HG02938 (cell line): ENCODE data around the gene PDF.

Source experiments
- ATAC-seq: cut with Tn5 transposase; IDR thresholded peaks from one replicate; pipeline ENCODE4 v1.9.1; 2021; ENCODE audit warnings: mild to moderate bottlenecking, moderate library complexity; ENCODE audit not compliant: unreplicated experiment

Gene PDF

DNA sequence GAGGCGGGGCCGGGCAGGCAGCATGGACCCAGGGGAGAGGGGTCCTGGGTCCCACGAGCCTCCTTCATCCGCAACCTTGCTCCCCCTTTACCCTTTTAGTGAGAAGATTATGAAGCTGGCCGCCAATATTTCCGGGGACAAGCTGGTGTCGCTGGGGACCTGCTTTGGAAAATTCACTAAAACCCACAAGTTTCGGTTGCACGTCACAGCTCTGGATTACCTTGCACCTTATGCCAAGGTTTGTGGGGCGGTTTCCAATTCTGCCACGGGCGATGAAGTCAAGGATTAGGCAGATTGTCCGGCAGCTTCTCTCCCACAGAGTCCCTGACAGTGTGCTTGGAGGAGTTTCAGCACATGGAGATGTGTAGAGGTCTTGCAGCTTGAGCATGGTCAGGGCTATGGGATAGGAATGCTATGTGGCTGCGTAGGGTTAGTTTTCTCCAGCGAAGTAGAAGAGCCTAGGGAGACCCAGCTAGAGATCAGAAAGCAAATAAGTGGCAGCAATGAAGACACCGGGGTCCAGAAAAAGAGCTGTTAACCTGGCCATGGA is 9.8 kb upstream of the PDF start:
- no peak for ATAC-seq

GRCh38 chr16:69339289-69340094 is 9.1 kb upstream of the PDF start, which contains the start of the genes COG8 and NIP7:
Gene COG8, minus strand, starts transcription at chr16:69339564. Its CDS starts 12 bp downstream, at chr16:69339552.
Gene NIP7, plus strand, starts transcription at chr16:69339772. Its CDS starts 58 bp downstream, at chr16:69339830.
- ATAC-seq = peak; percentile 90

GRCh38 chr16:69338557-69339288 is 8.3 kb upstream of the PDF start:
- ATAC-seq = no peak

DNA sequence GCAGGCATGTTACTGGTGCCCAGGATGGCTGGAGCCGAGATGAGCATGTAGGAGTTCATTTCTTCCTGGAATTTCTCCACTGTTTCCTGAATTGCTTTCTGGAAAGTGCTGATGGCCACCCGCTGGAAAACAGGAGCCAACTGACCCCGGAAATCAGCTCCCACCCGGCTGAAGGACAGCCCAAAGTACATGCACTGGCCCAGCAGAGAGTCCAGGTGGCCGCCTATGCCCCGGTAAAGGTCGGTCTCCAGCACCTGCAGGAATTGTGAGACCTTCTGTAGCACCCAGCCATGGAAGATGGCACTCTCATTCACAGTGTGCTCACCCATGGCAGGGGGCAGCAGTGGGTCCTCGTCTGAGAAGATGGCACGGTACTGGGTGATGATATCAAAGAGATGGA is 4.3 kb upstream of the PDF start:
- ATAC-seq = no peak

DNA sequence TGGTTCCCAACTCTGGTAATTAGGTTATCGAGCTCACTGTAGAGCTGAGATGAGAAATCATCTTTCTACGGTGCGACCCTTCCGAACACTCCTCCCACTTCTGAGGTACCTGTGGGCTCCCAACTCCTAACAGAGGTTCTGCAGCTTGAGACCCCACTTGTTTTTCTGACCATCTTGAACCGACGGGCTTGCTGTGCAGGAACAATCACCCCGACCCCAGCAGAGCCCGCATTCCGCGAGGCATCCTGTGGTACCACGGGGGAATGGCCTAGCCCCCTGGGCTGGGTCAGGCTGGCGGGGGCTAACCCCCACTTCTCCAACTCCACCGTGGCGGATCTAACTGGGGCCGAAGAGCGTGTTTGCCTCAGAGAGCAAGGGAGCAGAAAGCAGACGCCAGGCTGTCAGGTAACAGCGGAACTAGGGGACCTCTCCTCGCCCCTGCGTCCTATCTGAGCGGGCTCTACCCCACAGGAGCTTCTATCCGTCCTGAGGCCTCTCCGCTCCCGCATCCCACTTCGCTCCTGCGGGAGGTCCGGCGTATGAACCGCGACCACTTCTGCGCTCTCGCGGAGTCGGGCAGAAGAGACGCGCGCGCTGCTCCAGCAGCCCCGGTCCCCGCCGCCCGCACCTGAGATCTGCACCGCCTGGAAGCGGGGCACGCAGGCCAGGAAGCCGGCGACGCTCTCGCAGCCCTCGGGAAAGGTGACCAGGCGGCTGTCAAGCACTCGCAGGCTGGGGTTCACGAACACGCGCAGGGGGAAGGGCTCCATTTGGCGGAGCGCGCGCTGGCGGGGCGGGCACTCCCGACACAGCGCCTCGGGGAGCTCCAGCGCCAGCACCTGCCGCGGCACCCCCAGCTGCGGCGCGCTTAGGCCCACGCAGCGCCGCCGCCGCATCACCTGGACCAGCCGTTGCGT is 761 bp downstream of the PDF start:
- peak; percentile 32 for ATAC-seq

DNA sequence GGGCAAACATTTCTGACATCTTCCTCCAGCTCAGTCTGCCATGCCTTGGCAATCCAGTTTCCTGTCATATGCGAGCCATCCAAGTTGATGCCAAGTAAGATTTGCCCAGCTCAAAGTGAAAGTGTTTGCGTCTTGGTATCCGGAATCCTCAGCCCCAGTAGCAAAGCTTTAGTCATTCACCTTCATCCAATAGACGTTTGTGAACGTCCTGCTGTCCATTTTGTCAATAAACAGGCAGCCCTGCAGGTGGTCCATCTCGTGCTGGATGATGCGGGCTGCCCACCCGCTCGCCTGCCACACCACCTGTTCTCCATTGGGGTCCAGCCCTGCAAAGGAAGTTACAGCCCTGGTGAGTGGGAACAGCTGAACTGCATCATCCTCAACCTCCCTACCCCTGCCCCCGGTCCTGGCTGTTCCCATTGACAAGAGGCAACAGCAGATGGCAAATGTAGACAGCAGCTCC is 1.5 kb downstream of the PDF start:
- no peak for ATAC-seq

DNA sequence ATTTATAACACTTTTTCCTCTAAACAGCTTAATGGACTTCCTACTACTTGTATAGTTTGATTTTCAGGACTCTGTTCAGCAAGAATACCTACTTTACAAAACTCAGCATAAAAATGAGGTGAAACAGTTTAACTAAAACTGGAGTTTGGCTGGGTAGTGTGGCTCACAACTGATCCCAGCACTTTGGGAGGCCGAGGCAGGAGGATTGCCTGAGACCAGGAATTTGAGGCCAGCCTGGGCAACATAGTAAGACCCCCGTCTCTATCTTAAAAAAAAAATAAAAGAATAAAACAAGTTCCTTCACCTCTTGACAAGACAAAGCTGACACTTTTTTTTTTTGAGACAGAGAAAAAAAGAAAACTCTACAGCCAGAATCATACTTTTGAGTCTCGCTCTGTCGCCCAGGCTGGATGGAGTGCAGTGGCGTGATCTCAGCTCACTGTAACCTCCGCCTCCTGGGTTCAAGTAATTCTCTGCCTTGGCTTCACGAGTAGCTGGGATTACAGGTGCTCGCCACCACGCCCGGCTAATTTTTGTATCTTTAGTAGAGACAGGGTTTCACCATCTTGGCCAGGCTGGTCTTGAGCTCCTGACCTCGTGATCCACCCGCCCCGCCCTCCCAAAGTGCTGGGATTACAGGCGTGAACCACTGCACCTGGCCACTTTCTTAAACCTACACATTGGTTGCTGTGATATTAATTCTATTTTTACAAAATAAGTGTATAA is 2.6 kb downstream of the PDF start:
- no peak for ATAC-seq

DNA sequence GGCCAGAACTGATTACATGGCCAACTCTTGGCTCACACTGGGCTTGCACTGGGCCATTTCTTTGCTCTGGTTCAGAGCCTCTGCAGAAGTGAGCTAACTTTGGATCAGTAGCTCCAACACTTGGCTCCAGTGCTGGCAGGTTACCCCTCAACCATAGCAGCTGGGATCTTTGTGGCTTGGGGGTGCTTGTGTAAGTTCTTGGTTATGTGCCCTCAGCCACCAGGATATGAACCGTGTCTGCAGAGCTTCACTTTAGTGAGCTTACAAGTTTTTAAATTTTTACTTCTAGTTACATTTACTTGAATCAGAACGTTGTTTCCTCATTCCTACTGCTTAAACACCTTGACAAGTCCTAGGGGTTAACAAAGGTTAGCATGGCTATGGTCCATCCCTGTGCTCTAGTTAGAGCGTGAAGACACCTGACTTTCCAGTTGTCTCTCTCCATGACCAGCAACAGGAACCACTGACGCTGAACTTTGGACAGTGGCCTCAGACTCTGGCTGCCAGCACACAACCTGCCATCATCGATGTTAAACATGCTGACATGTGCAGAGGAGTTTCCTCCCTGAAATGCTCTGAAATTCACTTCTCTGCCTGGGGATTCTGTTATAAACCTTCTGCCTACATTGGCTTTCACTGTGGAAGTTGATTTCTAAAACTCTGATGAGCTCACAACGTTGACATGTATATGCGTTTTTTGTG is 4.1 kb downstream of the PDF start:
- no peak for ATAC-seq

GRCh38 chr16:69325784-69326171 is 4.6 kb downstream of the PDF start:
- no peak for ATAC-seq

DNA sequence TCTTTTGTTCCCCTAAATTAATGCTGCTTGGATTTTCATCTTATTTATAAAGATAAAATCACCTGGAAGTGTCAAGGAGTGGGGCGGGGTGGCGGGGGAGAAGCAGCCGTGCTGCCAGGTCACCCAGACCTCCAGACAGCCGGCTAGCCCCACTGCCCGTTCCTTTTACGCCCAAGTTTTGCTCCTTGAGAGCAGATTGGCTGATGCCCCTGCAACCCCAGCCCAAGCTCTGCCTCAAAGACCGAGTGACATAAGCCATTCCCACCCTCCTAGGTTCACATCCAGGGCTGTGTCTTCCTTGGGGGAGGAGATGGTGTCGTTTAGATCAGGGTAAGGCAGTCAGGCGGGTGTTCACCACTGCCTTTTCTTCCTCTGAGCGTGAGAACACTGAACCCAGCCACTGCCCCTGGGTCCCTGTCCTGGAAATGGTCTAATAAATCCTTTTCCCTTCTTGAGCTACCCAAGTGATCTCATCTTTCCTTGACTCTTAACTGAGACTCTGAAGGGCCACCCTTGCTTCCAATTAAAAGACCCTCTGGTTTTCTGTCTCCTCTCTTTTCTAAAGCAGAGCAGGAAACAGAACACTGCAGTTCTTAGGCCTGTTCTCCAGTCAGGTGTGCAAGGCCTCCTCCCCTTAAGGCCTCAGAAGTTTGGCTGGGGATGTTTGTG is 5.7 kb downstream of the PDF start:
- no peak for ATAC-seq

- no peak for ATAC-seq
These were observed 6.3 kb downstream of the PDF start for GRCh38 chr16:69324013-69324531.

GRCh38 chr16:69323415-69323814 is 7.0 kb downstream of the PDF start:
- no peak for ATAC-seq

- no peak for ATAC-seq
These were observed 8.0 kb downstream of the PDF start for GRCh38 chr16:69322343-69322742.

- ATAC-seq = no peak
These were observed 9.3 kb downstream of the PDF start for GRCh38 chr16:69321080-69321479.

DNA sequence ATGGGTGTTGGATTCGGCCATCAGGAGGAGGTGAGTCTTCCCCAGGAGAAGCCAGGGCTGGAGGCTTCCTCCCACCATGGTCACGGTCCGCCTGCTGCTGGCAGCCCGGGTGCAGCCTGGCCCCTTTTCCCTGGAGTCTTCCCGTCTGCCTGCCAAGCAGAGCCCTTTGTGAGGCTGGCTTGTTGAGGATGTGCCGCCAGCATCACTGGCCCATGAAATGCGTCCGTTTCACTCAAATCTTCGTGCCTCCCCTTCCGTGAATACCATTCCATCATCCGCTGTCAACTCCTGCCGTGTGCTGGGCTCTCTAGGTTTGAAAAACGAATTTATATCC is 9.7 kb downstream of the PDF start:
- no peak for ATAC-seq

DNA sequence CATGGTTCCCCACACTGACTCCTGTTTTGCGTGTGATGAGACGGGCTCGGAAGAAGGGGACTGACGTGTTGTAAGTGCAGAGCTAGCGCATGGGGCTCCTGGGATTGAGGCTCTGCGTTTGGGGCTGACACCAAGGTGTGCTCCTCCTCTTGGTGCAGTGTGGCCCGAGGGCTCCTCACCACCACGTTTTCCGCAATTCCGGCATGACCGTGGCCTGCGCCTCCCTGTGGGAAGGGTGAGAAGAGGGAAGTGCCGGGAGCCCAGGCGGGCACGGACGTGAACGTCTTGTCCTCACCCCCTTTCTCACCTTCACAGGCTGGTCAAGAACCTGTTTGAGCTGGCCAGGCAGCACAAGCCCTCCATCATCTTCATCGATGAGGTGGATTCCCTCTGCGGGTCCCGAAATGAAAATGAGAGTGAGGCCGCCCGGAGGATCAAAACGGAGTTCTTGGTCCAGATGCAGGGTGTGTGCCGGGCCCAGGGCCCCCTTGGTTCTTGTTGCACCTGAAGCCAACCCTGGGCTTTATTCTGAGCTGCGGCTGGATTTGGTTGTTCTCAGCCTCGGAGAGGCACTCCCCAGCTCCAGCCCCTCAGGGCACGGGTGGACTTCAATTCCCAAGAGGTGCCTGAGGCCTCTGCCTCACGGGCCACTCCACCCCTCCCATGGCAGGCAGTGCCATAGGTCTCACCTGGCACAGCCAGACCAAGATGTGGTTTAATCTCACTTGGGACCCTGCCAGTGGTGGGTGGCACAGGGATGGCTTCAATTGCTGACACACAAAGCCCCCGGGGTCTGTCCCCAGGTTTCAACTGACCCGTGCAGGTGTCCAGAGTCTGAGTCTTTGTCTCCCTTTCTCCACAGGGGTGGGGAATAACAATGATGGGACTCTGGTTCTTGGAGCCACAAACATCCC is 10.3 kb downstream of the PDF start:
- ATAC-seq = no peak

DNA sequence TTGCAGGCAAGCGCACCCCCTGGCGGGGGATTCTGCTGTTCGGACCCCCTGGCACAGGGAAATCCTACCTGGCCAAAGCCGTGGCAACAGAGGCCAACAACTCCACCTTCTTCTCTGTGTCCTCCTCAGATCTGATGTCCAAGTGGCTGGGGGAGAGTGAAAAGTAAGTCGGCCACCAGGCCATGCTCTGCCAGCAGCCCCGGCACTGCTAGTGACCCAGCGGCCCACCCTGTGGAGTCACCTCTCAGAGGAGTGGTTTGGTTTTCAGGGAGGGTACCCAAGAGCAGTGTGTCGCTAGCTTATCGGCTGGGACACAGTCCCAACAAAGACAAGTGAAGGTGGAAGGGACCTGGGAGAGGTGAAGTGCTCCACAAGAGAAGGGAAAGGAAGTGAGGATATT is 11.0 kb downstream of the PDF start:
- ATAC-seq = no peak

GRCh38 chr16:69318911-69319289 is 11.5 kb downstream of the PDF start:
- no peak for ATAC-seq
